GM12878 (cell line): ENCODE measurements around the gene FUZ. TPM values are rescaled to one million over a fixed set of nuclear protein-coding genes. Genes with fewer than 3 reads are reported as not detected.

Experiments used
- CHD1 ChIP-seq: IDR thresholded peaks from 2 replicates; pipeline ENCODE4 v1.6.1; 2012; ENCODE audit warnings: low read depth, low read length, improper control_type of control experiment
- CREM ChIP-seq: IDR thresholded peaks from 2 replicates; pipeline ENCODE4 v1.6.1; 2014; ENCODE audit warnings: antibody characterized with exemption, low read depth
- EGR1 ChIP-seq, 2 experiments: IDR thresholded peaks; 1 replicate in 1 of 2; 2 replicates in 1 of 2; pipeline ENCODE4 v1.6.1; 2011 to 2012; ENCODE audit warnings: low read depth in 2 of 2, low read length in 2 of 2, borderline replicate concordance in 1 of 2, mild to moderate bottlenecking in 1 of 2, moderate library complexity in 1 of 2
- HCFC1 ChIP-seq: fragments of 150-350 bp; IDR thresholded peaks from 2 replicates; pipeline ENCODE4 v1.6.1; 2014; ENCODE audit warnings: low read length
- KLF5 ChIP-seq: fragments of 450-650 bp; IDR thresholded peaks from 2 replicates; pipeline ENCODE4 v1.6.1; 2014; ENCODE audit warnings: mild to moderate bottlenecking; ENCODE audit not compliant: partially characterized antibody
- NRF1 ChIP-seq: conservative IDR thresholded peaks from 2 replicates; pipeline ENCODE4 v1.6.1; 2011; ENCODE audit warnings: mild to moderate bottlenecking, low read depth, low read length, improper control_type of control experiment
- PBX3 ChIP-seq: IDR thresholded peaks from 2 replicates; pipeline ENCODE4 v1.6.1; 2011; ENCODE audit warnings: mild to moderate bottlenecking, low read depth, low read length, moderate library complexity; ENCODE audit not compliant: insufficient replicate concordance
- POLR2AphosphoS5 ChIP-seq: IDR thresholded peaks from 2 replicates; pipeline ENCODE4 v1.6.1; 2011; ENCODE audit warnings: mild to moderate bottlenecking, low read length, inconsistent platforms
- POU2F2 ChIP-seq: IDR thresholded peaks from 3 replicates; pipeline ENCODE4 v1.6.1; 2011; ENCODE audit warnings: low read depth, mild to moderate bottlenecking, low read length, borderline replicate concordance
- RAD51 ChIP-seq: fragments of 450-650 bp; IDR thresholded peaks from 2 replicates; pipeline ENCODE4 v1.6.1; 2016; ENCODE audit warnings: moderate library complexity, mild to moderate bottlenecking, inconsistent platforms
- RELB ChIP-seq: fragments of 450-650 bp; IDR thresholded peaks from 2 replicates; pipeline ENCODE4 v1.6.1; 2017; ENCODE audit warnings: low read depth, mild to moderate bottlenecking, moderate library complexity
- SMARCA5 ChIP-seq: fragments of 450-650 bp; IDR thresholded peaks from 2 replicates; pipeline ENCODE4 v1.6.1; 2017; ENCODE audit warnings: mild to moderate bottlenecking
- TBL1XR1 ChIP-seq: IDR thresholded peaks from 2 replicates; pipeline ENCODE4 v1.6.1; 2012; ENCODE audit warnings: low read depth, low read length, improper control_type of control experiment
- TCF3 ChIP-seq: IDR thresholded peaks from 2 replicates; pipeline ENCODE4 v1.6.1; 2012; ENCODE audit warnings: low read depth, mild to moderate bottlenecking, low read length, borderline replicate concordance; ENCODE audit not compliant: insufficient read depth
- ZSCAN29 ChIP-seq: fragments of 450-650 bp; IDR thresholded peaks from 2 replicates; pipeline ENCODE4 v1.6.1; 2017; ENCODE audit warnings: mild to moderate bottlenecking, moderate library complexity
- ZZZ3 ChIP-seq: IDR thresholded peaks from 2 replicates; pipeline ENCODE4 v1.6.1; 2011; ENCODE audit warnings: low read depth; ENCODE audit not compliant: control insufficient read depth, insufficient read length
- polyA plus RNA-seq, 11 experiments: library from polyadenylated mRNA; depleted of rRNA in 4 of 11; unstranded in 6 of 11; stranded (reverse) in 5 of 11; fragments of >200 nt; fragmentation: Nextera tagmentation in 4 of 11; fragmentation: Illumina TruSeq in 1 of 11; extraction: Ambion mirVana in 4 of 11; extraction: Trizol in 1 of 11; gene quantifications; 1 replicate in 1 of 11; 2 replicates in 10 of 11; pipeline versions ENCODE4 v1.2.1 to v1.2.3, GENCODE V29; 2011 to 2016; ENCODE audit warnings: inconsistent platforms in 2 of 11, missing spikeins in 2 of 11, low read depth in 1 of 11
- total RNA-seq, 4 experiments: library from RNA; depleted of rRNA in 3 of 4; stranded (reverse); fragments of >200 nt in 3 of 4; fragmentation: Illumina TruSeq in 1 of 4; extraction: Trizol in 1 of 4; gene quantifications; 2 replicates each; pipeline versions ENCODE4 v1.2.1 to v1.2.3, GENCODE V29; 2013 to 2021
- TF ChIP-seq, protein P1 (sequence below): fragments of 450-650 bp; IDR thresholded peaks from 2 replicates; pipeline ENCODE4 v1.6.1; 2017; ENCODE audit warnings: mild to moderate bottlenecking, moderate library complexity
- TF ChIP-seq, protein P2 (sequence below): fragments of 450-650 bp; IDR thresholded peaks from 2 replicates; pipeline ENCODE4 v1.6.1; 2018; ENCODE audit warnings: mild to moderate bottlenecking, low read depth, moderate library complexity; ENCODE audit not compliant: partially characterized antibody

The FUZ gene
- total and polyA plus RNA-seq, 10 of the 15 experiments (the other 5 are each of a cell fraction or from before 2014, with no cell fraction given) = 0.18 to 11.5 (median 8.8) TPM

DNA sequence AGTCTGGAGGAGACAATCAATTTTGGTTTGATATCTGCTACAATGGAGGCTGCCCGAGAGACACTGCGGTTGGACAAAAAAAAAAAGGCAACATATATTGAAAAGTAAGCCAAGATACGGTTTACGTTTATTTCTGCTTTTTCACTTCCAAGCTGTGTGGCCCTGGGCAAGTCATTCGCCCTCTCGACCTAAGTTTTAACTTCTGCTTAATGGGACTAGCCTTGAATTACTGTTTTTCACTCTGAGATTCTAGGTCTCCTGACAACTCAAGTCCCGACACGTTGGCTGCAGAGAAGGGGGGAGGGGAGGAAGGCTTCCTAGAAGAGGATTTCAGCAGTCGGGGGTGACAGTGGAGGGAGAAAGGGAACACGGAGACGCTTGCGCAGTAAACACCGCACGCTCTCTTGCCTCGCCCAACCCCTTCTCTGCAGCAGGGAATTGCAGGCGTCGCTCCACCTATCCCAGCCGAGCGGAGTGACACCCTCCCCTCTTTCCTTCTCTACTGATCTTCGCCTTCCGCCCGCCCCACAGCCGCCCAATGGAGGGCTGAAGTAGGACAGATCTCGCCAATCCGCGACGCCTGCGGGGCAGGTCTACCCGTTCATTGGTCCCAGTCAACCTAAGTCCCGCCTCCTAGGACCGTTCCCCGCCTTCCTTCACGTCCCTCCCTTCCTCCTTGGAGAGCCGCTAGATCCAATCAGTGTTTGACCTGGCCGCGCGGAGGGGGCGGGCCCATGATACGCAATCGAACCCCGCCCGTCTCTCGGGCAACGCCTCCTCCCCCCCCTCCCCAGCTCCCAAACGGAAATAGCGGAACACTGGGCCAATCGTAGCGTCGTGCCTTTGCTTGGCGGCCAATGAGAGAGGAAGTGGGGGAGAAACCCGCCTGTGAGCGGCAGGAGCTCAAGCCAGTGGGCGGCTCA, 46.8 kb downstream of the FUZ start (continued):
- TF ChIP-seq, protein P1, sequence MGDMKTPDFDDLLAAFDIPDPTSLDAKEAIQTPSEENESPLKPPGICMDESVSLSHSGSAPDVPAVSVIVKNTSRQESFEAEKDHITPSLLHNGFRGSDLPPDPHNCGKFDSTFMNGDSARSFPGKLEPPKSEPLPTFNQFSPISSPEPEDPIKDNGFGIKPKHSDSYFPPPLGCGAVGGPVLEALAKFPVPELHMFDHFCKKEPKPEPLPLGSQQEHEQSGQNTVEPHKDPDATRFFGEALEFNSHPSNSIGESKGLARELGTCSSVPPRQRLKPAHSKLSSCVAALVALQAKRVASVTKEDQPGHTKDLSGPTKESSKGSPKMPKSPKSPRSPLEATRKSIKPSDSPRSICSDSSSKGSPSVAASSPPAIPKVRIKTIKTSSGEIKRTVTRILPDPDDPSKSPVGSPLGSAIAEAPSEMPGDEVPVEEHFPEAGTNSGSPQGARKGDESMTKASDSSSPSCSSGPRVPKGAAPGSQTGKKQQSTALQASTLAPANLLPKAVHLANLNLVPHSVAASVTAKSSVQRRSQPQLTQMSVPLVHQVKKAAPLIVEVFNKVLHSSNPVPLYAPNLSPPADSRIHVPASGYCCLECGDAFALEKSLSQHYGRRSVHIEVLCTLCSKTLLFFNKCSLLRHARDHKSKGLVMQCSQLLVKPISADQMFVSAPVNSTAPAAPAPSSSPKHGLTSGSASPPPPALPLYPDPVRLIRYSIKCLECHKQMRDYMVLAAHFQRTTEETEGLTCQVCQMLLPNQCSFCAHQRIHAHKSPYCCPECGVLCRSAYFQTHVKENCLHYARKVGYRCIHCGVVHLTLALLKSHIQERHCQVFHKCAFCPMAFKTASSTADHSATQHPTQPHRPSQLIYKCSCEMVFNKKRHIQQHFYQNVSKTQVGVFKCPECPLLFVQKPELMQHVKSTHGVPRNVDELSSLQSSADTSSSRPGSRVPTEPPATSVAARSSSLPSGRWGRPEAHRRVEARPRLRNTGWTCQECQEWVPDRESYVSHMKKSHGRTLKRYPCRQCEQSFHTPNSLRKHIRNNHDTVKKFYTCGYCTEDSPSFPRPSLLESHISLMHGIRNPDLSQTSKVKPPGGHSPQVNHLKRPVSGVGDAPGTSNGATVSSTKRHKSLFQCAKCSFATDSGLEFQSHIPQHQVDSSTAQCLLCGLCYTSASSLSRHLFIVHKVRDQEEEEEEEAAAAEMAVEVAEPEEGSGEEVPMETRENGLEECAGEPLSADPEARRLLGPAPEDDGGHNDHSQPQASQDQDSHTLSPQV = no peak
- peak; percentile 56; the same call in 1 of the 2 replicates for TF ChIP-seq RELB
- no peak; a peak in 1 of 3 replicates for TF ChIP-seq EGR1 (IDR thresholded peaks at IDR 0.05; ENCODE audit: borderline replicate concordance in 1 of 2, low read depth in 2 of 2, low read length in 2 of 2)
- no peak for TF ChIP-seq KLF5
- TF ChIP-seq CREM = 0 out of 2 replicates have a peak, but pooled peaks have one; percentile 41
- TF ChIP-seq CHD1 = no peak
- TF ChIP-seq SMARCA5 = peak; percentile 21; the same call in 1 of the 2 replicates
- peak; percentile 59 for TF ChIP-seq NRF1
- no peak for TF ChIP-seq RAD51
- TF ChIP-seq, protein P2, sequence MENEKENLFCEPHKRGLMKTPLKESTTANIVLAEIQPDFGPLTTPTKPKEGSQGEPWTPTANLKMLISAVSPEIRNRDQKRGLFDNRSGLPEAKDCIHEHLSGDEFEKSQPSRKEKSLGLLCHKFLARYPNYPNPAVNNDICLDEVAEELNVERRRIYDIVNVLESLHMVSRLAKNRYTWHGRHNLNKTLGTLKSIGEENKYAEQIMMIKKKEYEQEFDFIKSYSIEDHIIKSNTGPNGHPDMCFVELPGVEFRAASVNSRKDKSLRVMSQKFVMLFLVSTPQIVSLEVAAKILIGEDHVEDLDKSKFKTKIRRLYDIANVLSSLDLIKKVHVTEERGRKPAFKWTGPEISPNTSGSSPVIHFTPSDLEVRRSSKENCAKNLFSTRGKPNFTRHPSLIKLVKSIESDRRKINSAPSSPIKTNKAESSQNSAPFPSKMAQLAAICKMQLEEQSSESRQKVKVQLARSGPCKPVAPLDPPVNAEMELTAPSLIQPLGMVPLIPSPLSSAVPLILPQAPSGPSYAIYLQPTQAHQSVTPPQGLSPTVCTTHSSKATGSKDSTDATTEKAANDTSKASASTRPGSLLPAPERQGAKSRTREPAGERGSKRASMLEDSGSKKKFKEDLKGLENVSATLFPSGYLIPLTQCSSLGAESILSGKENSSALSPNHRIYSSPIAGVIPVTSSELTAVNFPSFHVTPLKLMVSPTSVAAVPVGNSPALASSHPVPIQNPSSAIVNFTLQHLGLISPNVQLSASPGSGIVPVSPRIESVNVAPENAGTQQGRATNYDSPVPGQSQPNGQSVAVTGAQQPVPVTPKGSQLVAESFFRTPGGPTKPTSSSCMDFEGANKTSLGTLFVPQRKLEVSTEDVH = no peak
- TF ChIP-seq ZZZ3 = no peak
- TF ChIP-seq POLR2AphosphoS5 = peak; percentile 86
- TF ChIP-seq HCFC1 = 0 out of 2 replicates have a peak, but pooled peaks have one; percentile 31
- no peak for TF ChIP-seq TCF3
- no peak for TF ChIP-seq TBL1XR1
- TF ChIP-seq POU2F2 = no peak
- TF ChIP-seq PBX3 = peak; percentile 98
- no peak for TF ChIP-seq ZSCAN29
